HG03558 (cell line): ENCODE data around the gene ANXA11.
A peak's percentile ranks its signal among the peaks of the same experiment; 100 is the strongest.

Source experiments
- ATAC-seq: cut with Tn5 transposase; IDR thresholded peaks from one replicate; pipeline ENCODE4 v1.9.1; 2021; ENCODE audit warnings: moderate number of reproducible peaks; ENCODE audit not compliant: unreplicated experiment; ENCODE audit errors: extremely low read depth

ANXA11 gene

DNA sequence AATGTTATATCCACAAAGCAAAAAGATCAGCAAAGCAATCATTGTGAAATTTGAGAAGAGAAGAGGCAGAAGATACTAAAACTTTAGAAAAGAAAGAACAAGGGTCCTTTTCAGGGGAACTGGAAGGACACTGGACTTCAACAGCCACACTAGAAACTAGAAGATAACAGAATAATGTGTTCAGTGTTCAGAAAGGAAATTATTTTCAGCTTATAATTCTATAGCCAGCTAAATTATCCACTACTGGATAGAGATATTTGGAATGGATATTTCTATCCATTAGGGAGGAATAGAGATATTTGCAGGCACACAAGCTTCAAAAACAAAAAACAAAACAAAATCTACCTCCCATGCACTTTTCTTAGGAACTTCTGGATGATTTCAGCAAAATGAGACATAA is 12.8 kb downstream of the ANXA11 start:
- ATAC-seq, result no peak

DNA sequence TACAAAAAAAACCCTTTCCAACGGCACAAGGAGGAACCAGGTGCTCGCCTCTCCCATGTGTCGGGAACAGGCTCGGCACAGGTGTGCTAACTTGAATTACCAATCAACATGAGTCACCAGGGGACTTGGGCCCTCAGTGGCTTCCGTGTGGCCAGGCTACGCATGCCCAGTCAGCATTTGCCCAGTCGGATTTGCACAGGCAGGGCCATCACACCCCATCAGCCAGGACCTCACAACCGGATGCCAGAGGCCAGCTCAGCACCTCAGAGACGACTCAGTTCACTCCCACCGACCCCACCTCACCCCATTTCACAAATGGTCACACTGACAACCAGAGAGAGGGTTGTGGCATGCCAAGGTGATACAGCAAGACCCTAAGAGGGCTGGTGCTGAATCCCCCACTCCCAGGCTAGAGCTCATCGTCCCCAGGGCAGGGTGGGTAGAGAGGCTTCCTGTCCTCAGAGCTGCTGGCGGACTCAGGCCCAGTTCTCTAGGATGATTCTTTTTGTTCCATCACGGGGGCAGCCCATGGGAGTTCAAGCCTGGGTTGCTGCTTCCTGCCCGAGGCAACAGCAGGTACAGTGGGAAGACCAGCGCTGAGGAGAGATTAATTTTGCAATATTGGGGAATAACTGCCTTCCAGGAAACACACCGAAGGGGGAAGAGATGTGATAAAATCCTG is 13.6 kb downstream of the ANXA11 start:
- ATAC-seq, result no peak

DNA sequence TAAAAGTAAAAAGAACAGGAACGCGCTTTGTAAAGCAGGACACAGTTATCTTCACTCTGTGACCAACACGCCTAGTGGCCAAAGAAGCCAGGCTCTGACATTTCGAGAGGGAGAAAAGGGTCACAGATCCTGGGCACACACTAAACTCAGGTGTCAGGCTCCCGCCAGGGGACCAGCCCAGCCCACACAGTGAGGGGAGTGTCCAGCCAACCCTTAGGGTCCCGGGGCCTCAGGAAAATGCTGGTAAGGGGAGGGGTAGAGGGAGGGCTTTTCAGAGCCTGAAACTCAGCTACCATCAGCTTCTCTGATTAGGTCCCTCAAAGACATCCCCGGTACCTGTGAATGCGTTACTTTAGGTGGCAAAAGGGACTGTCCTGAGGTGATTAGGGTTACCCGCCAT is 16.6 kb downstream of the ANXA11 start:
- ATAC-seq, result no peak

DNA sequence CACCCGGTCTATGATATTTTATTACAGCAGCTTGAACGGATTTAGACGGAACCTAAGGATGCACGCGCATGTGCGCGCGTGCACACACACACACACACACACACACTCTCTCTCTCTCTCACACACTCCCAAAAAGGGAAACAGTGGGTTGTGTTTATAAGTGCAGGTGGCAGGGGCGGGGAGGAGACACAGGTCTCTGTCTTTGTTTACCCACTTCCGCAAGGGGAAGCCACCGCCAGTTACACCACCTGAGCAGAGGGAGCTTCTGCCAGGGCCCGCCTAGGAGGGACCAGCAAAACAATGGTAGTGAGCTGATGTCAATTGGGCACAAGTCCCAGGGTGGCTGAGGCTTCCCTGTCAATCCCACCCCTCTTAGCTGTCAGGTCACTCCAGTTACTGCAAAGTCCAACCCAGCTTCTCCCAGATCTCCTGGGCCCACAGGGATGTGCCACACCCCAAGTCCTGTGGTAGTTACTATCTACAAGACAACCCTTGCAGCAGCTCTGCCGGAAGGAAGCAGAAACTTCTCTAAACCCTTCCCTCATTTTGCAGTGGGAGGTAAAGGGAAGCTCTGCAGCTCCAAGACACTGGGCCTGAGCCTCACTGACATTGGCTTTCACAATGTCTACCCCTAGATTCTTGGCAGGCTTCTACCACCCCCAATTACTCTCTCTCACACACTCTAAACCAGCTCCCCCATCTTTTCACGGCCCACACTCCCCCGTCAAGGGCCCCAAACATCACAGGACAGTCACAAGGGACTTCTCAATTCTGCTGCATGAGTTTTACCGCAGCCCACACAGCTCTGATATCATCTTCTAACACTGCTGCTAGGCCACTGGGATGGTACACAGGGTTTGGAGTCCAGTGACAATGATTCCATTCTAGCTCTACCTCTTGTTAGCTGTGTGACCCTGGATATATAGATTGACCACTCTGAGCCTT is 17.6 kb downstream of the ANXA11 start:
- ATAC-seq, result peak; percentile 64

DNA sequence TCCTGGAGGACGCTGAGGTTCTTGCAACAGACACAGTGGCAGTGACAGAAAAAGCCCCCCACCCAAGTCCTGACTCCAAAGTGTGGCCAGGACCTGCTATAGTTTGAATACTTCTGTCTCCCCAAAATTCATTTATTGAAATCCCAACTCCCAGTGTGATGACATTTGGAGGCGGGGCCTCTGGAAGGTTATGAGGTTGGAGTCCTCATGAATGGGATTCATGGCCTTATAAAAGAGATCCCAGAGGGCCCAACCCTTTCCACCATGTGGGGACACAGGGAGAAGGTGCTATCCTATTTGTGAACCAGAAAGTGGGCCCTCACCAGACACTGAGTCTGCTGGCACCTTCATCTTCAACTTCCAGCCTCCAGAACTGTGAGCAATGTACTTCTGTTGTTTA is 18.3 kb downstream of the ANXA11 start:
- ATAC-seq, result no peak

DNA sequence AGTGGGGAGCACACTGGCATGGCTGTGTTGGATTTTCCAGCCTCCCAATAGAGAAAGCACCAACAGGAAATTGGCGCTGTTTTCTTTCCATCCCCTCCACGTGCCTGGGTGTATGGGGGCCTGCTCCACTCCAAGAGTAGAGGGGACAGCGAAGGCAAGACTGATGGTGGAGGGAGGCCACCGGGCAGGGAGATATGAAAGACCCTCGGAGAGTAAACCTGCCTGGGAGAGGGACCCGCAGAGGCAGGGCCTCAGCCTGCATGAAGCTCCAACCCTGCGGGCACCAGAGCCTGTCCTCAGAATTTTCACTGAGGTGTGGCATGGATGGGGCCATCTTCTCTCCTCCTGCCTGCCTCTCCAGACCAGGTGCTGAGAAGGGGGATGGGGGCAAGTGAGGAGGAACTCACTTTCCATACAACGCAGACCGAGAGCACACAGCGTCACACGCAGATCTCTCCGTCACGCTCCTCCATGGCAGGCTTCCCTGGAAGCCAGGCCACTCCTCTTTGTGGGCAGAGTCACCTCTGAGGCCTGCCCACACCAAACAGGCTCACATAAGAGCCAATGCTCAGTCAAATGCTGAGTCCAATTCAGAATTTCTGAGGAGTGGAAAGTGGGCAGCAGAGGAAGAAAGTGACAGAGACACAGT is 18.8 kb downstream of the ANXA11 start:
- no peak for ATAC-seq

DNA sequence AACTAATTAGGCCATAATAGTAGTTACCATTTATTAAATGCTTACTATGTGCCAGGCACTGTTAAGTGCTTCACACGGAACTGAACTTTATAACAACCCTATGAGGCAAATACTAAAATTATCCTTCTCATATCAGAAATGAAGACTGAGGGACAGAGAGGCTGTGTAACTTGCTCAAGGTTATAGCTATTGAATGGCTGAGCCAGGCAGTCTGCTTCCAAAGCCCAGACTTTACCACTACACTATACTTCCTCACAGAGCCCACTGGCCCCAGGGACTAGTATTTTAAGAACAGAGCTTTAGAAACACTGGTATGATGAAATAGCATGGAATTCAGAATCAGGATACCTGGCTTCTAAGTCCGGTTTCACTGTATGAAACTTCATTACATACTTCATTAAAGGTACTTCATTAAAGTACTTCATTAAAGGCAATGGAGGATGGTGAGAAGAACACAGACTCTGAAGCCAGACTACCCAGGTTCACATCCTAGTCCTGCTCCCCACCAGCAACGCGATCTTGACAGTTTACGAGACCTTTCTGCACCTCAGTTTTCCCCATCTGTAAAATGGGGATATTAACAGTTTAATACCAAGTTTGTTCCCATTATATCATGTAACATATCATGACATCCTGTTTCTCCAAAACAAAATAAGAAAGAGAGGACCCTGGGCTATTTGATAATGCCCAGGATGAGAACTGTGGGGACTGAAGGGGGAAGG is 19.6 kb downstream of the ANXA11 start:
- no peak for ATAC-seq

DNA sequence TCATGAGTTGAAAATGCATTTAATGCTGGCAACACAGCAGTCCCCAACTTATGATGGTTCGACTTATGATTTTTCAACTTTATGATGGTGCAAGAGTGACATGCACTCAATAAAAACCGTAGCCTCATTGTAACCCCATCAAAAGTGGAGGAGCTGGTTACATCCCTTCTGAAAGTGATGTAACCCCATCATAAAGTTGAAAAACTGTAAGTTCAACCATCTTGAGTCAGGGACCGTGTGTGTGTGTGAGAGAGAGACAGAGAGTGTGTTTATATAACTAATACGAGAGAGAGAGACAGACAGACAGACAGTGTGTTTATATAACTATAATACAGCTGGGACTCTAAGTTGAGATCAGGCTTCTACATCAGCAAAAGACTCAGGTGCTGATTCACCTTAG is 21.0 kb downstream of the ANXA11 start:
- no peak for ATAC-seq

DNA sequence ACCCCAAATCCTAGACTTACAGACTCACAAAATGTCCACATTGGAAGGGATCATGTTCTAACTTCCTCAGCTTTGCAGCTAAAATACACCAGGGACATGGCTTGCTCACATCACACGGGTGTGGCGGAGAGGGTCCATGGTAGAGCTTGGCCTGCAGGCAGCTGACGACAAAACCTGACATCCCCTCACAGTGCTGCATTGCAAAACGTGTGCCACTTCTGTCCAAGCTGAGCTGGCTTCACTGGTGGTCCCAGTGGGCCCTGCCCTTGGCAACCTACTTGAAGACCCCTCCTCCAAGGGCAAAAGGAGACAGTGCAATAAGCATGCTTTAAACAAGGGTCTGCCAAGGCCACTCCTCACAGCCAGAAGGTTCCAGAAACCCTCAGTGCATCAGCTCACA is 21.9 kb downstream of the ANXA11 start:
- no peak for ATAC-seq

DNA sequence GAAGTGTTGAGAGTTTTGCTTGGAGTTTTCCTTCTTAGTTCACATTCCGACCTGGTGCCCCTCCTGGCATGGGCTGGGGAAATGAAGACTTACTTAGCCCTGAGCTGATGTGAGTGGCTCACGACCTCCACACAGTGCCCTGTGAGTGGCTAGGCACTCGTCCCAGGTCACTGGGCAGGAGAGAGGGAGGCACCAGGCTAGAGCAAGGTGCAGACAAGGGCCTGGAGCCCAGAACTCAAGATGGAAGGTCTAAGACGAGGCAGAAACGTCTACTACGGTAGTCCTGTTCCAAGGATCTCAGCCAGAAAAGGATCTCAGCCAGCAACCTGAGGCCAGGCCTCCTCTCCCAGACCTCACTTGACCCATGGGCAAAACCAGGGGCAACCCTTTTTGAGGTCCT is 22.4 kb downstream of the ANXA11 start:
- no peak for ATAC-seq

DNA sequence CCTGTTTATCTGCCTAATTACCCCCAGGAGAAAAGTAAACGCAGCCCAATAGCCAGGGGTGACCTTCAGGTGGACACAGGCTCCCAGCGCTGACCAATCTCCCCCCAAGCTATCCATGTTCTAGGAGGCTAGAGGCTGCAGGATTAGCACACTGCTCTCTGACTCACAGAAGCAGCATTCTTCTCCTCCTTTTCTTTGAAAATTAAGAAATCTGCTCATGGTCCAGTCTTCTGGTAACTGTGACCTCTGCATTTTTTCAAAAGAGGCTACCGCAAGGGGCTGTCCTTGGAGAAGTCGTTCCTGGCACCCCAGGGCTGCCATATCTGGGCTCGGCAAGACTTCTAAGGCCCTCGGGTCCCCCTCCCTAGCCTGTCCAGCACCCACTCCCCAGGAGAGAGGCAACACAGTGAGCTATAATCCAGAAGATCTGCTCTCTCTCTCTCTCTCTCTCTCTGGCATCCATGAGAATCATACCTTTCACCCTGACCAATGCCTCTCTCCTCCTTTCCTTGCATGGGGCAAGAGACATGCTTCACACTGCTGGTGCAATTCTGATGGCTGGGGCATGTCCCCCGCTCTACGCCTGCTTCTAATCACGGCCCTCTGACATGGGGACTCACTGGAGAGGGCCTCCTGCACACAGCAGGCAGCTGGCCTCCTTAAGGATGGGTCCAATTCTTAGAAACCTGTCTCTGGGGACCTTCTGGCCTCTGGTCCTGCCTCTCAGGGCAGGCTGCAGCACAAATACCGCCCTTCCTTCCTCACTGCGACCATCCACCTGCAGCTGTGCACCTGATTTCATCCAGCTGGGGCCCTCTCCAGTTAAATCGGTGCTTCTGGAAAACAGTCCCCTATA is 27.3 kb downstream of the ANXA11 start:
- no peak for ATAC-seq

DNA sequence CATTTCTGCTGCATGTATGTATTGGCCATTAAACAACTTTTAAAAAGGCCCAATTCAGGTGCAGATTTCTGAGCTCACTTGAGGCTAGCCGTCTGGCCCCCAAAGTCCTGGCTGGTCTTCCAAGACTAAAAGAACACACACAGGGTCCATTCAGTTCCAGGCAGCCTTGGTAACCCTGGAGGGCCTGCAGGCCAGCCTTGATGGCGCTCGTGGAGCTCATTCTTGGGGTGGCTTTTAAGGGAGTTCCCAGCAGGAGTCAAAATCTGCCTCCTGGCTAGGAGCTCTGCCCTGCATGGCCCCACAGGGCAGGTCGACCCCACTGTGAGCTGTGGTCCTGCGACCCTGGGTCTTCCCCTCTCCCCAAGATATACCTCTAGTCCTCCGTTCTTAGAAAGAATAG is 28.8 kb downstream of the ANXA11 start:
- ATAC-seq, result no peak

DNA sequence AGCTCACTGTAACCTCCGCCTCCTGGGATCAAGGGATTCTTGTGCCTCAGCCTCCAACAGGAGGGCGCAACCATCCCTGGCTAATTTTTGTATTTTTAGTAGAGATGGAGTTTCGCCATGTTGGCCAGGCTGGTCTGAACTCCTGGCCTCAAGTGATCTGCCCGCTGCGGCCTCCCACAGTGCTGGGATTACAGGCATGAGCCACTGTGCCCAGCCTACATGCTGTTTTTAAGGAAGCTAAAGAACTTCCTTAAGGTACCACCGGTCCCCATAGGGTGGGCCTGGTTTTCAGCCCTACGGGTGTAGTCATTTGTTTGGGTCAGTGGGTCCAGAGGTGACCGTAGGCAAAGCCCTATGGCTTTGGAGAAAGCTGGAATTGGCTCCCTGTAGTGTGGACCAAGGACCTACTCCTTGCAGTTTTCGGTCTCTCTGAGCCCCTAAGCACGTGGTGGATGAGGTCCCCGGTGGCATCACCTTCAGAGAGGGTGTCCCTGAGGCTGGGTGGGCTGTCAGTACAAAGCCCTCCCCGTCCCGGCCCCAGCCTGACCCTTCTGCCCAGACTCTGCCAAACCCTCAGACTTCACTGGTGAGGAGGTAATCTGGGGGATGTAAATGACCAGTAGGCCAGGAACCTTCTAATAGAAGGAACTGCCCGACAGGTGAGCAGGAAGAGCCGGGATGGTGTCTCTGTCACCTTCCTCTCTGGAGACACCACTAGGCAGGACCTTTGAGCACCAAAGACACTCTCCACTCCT is 30.5 kb downstream of the ANXA11 start:
- no peak for ATAC-seq

DNA sequence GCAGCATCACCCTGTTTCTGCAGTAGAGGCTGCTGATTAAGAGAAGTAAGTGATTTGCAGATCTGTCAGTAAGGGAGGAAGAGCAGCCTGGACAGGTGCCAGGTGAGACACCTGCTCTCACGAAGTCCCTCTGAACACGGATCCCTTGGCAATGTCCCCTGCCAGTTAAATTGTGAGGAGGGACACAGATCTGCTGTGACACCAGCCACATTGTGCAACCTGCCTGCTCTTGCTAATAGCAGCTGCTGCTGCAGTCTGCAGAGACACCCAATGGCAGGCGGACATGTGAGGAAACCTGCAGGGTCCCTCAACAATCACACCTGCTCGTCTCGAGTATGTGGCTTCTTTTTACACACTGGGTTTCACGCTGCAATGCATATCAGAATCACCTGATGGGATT is 31.9 kb downstream of the ANXA11 start:
- no peak for ATAC-seq

DNA sequence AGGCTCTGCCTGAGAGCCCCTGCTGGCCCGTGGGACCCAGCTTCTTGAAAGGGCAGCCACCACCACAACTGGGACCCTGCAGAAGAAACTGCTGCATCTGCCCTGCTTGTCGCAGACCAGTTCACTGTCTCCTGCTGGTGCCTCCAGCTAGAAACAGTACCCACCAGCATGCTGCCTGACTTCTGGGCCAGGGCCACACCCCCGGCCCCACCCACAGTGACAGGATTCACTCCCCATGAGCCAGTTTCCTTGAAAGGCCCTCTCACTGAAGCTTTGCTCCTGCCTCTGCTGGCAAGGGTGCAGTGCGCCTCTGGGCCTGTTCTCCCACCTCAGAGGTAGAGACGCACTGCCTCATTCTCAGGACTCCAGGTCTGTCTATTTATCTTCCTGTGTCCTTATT is 32.4 kb downstream of the ANXA11 start:
- ATAC-seq, result no peak

DNA sequence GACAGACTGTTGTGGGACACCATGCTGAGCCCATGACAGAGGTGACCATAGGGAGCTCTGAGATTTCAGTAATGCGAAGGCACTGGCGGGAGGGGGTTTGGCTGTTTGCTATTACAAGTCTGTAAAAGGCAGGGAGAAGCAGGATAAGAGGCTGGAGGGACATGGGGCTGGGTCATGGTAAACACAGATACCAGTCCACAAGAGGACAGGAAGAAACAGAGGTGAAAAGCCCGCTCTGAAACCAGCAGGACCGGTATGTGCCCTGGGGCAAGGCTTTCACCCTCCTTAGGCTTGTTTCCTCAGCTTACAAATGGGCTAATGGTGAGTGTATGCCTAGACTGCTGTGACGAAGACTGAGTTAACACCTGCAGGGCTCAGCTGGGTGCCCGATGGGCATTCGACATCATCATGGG is 34.1 kb downstream of the ANXA11 start:
- ATAC-seq, result no peak

DNA sequence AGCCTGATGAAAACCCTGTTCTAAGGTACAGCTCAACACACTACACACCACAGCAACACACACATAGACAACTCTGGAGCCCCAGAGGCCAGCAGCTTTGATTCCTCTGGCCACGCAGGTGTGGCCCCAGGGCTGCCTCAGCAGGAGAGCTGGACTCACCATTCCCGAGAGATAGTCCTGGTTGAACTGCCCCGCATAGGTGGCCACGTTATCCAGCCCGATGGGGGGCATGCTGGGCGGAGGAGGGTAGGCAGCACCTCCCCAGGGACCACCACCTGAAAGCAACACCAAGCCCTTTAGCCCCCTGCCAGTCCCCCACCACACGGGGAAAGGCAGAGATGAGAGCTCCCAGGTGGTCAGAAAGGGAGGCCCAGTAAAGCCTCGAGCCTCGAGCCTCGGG is 34.7 kb downstream of the ANXA11 start:
- no peak for ATAC-seq

DNA sequence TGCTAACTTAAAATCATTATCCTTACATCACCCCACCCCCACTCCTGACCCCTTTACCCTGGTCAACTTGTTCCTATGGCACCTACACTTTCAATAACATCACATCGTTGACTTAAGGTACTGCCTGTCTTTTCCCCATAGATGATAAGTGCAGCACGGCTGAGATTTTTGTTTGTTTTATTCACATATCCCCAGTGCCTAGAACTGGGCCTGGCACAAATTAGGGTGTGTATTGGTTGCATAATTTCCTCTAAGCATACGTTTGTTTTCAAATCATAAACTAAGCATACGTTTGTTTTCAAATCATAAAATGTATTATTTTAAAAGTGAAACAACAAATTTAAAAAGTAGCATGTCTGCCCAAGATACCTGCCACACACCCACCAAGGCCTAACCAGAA is 35.3 kb downstream of the ANXA11 start:
- no peak for ATAC-seq
